Mesendoderm (in vitro differentiated cells): Measurements from ENCODE around the gene MYO16.

Experiments used
- DNase-seq: peaks from one replicate; pipeline ENCODE4 v3.0.0; 2013
- H2AK5ac ChIP-seq: 2 replicates; pipeline ENCODE4 v1.6.1; 2013; ENCODE audit warnings: low read length, inconsistent platforms
- H2BK120ac ChIP-seq: 2 replicates; pipeline ENCODE4 v1.6.1; 2013; ENCODE audit warnings: low read depth, mild to moderate bottlenecking, low read length, moderate library complexity, mixed read lengths
- H2BK15ac ChIP-seq: replicated peaks from 2 replicates; pipeline ENCODE4 v1.6.1; 2013; ENCODE audit warnings: low read depth, mild to moderate bottlenecking, moderate library complexity
- H2BK5ac ChIP-seq: 2 replicates; pipeline ENCODE4 v1.6.1; 2013; ENCODE audit warnings: low read length, inconsistent platforms
- H3K18ac ChIP-seq: 2 replicates; pipeline ENCODE4 v1.6.1; 2013; ENCODE audit warnings: mild to moderate bottlenecking, low read length, mixed read lengths
- H3K23ac ChIP-seq: one replicate; pipeline ENCODE4 v1.6.1; 2013; ENCODE audit warnings: low read length
- H3K27ac ChIP-seq: 2 replicates; pipeline ENCODE4 v1.5.1; 2013; ENCODE audit warnings: low read depth, mild to moderate bottlenecking, inconsistent platforms, low read length, moderate library complexity
- H3K27me3 ChIP-seq: 2 replicates; pipeline ENCODE4 v1.6.1; 2013; ENCODE audit warnings: low read length, control low read depth, mild to moderate bottlenecking, inconsistent platforms; ENCODE audit not compliant: insufficient read depth, poor library complexity
- H3K36me3 ChIP-seq: 2 replicates; pipeline ENCODE4 v1.6.1; 2013; ENCODE audit warnings: low read length, inconsistent platforms; ENCODE audit not compliant: control insufficient read depth, insufficient read depth
- H3K4ac ChIP-seq: one replicate; pipeline ENCODE4 v1.6.1; 2013; ENCODE audit warnings: low read depth, mild to moderate bottlenecking, low read length, moderate library complexity
- H3K4me1 ChIP-seq: 2 replicates; pipeline ENCODE4 v1.6.1; 2013; ENCODE audit warnings: low read depth, low read length, inconsistent platforms; ENCODE audit not compliant: control insufficient read depth
- H3K4me2 ChIP-seq: 2 replicates; pipeline ENCODE4 v1.6.1; 2013; ENCODE audit warnings: low read length
- H3K4me3 ChIP-seq: 2 replicates; pipeline ENCODE4 v1.5.1; 2013; ENCODE audit warnings: mild to moderate bottlenecking, low read length
- H3K56ac ChIP-seq: one replicate; pipeline ENCODE4 v1.6.1; 2013; ENCODE audit warnings: low read length
- H3K79me1 ChIP-seq: 2 replicates; pipeline ENCODE4 v1.6.1; 2013; ENCODE audit warnings: low read length, inconsistent platforms
- H3K79me2 ChIP-seq: 2 replicates; pipeline ENCODE4 v1.6.1; 2013; ENCODE audit warnings: mild to moderate bottlenecking, low read length; ENCODE audit not compliant: control insufficient read depth, insufficient read depth
- H3K9ac ChIP-seq: 2 replicates; pipeline ENCODE4 v1.6.1; 2013; ENCODE audit warnings: low read length, inconsistent platforms
- H4K5ac ChIP-seq: one replicate; pipeline ENCODE4 v1.6.1; 2013; ENCODE audit warnings: low read length
- H4K8ac ChIP-seq: one replicate; pipeline ENCODE4 v1.6.1; 2013; ENCODE audit warnings: low read depth, mild to moderate bottlenecking, control low read depth, low read length, moderate library complexity
- WGBS: extraction: QIAGEN DNeasy Blood & Tissue Kit; methylation state at CpG from one replicate; pipeline ENCODE4 v1.1.7; 2013; ENCODE audit warnings: low lambda C conversion rate, missing lambda C conversion rate; ENCODE audit not compliant: insufficient coverage; ENCODE audit errors: extremely low coverage; 5-methylcytosine and 5-hydroxymethylcytosine counted together

MYO16 gene

DNA sequence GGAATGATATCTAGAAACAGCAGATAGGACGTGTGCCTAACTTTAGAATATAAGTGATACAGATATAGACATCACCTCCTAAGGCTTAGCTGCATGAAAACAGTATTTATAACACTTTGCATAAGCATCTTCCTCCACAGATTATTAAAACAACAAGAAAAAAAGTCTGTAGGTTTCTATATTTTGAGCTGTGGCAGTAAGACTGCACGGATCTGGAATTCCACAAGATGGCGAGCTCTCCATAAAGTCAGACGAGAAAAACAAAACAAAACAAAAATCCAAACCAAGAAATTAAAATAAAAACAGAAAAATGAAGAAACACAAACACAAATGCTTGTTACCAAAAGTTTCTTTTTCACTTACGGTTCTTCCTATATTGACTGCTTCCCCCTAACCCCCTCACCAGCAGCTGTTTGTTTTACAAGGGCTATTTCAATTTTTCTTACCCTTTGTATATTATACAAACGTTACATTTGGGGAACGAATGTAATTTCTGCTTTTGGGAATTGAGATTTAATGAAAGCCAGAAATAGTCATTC lies 285.8 kb downstream of the MYO16 start:
- Histone ChIP-seq H3K4me3 (no peak overlapping the region), H3K56ac (no peak overlapping the region), H2BK5ac (no peak overlapping the region), H2BK15ac (no peak overlapping the region), H3K79me1 (no peaks in the 10 kb centered on the region), H3K79me2 (no peaks in the 10 kb centered on the region), H3K9ac (no peak overlapping the region), H3K4me2 (no peak overlapping the region), H3K23ac (no peak overlapping the region), H3K4me1 (no peaks in the 10 kb centered on the region), H2AK5ac (no peak overlapping the region), H4K5ac (no peak overlapping the region), H3K27ac (no peak overlapping the region), H3K27me3 (no peaks in the 10 kb centered on the region), H3K36me3 (no peaks in the 10 kb centered on the region), H2BK120ac (no peak overlapping the region), H3K18ac (no peak overlapping the region), H4K8ac (no peak overlapping the region), H3K4ac (no peak overlapping the region)
- peak; percentile 37 for DNase-seq
- no CpG with 5 or more reads among the region's 7 CpGs for WGBS

- H3K4me1 ChIP-seq: no peaks in the 10 kb centered on the region
- no peak overlapping the region for H2BK15ac ChIP-seq
- H3K27me3 ChIP-seq: no peaks in the 10 kb centered on the region
- no peak overlapping the region for H2BK5ac ChIP-seq
- H4K8ac ChIP-seq: no peak overlapping the region
- no peak overlapping the region for H3K9ac ChIP-seq
- no peak overlapping the region for H2BK120ac ChIP-seq
- H3K27ac ChIP-seq: no peak overlapping the region
- H3K4me3 ChIP-seq: no peak overlapping the region
- no peaks in the 10 kb centered on the region for H3K79me1 ChIP-seq
- peak; percentile 92 for DNase-seq
- WGBS: no CpG with 5 or more reads among the region's 9 CpGs
- no peak overlapping the region for H4K5ac ChIP-seq
- no peak overlapping the region for H3K4ac ChIP-seq
- H2AK5ac ChIP-seq: no peak overlapping the region
- H3K79me2 ChIP-seq: no peaks in the 10 kb centered on the region
- no peak overlapping the region for H3K18ac ChIP-seq
- peak overlapping the region; percentile 37 for H3K56ac ChIP-seq
- no peaks in the 10 kb centered on the region for H3K36me3 ChIP-seq
- H3K4me2 ChIP-seq: no peak overlapping the region
- H3K23ac ChIP-seq: no peak overlapping the region
These were observed 286.5 kb downstream of the MYO16 start for GRCh38 chr13:108915634-108916512.

GRCh38 chr13:108917581-108917980 lies 288.2 kb downstream of the MYO16 start:
- H3K4me3 ChIP-seq: no peak overlapping the region
- H2BK120ac ChIP-seq: no peak overlapping the region
- no peak overlapping the region for H3K4ac ChIP-seq
- H3K36me3 ChIP-seq: no peaks in the 10 kb centered on the region
- no peak overlapping the region for H2BK15ac ChIP-seq
- no peak overlapping the region for H3K56ac ChIP-seq
- H3K27me3 ChIP-seq: no peaks in the 10 kb centered on the region
- no peak overlapping the region for H3K27ac ChIP-seq
- H3K79me2 ChIP-seq: no peaks in the 10 kb centered on the region
- WGBS: no CpG with 5 or more reads among the region's 3 CpGs
- H3K23ac ChIP-seq: no peak overlapping the region
- H2AK5ac ChIP-seq: no peak overlapping the region
- no peak overlapping the region for H3K4me2 ChIP-seq
- no peak for DNase-seq
- no peak overlapping the region for H3K9ac ChIP-seq
- H2BK5ac ChIP-seq: no peak overlapping the region
- H3K79me1 ChIP-seq: no peaks in the 10 kb centered on the region
- H4K8ac ChIP-seq: no peak overlapping the region
- no peaks in the 10 kb centered on the region for H3K4me1 ChIP-seq
- no peak overlapping the region for H4K5ac ChIP-seq
- no peak overlapping the region for H3K18ac ChIP-seq

- no peak for DNase-seq
- Histone ChIP-seq H4K5ac (no peak overlapping the region), H3K4me3 (no peak overlapping the region), H3K27me3 (no peaks in the 10 kb centered on the region), H2AK5ac (no peak overlapping the region), H3K18ac (no peak overlapping the region), H2BK120ac (no peak overlapping the region), H3K23ac (no peak overlapping the region), H3K56ac (no peak overlapping the region), H3K9ac (no peak overlapping the region), H2BK15ac (no peak overlapping the region), H3K79me2 (no peaks in the 10 kb centered on the region), H4K8ac (no peak overlapping the region), H3K4ac (no peak overlapping the region), H3K27ac (no peak overlapping the region), H3K79me1 (no peaks in the 10 kb centered on the region), H3K4me2 (no peak overlapping the region), H2BK5ac (no peak overlapping the region), H3K36me3 (no peaks in the 10 kb centered on the region), H3K4me1 (no peaks in the 10 kb centered on the region)
- no CpG with 5 or more reads among the region's 11 CpGs for WGBS
These were observed 289.9 kb downstream of the MYO16 start for GRCh38 chr13:108919036-108919907.

DNA sequence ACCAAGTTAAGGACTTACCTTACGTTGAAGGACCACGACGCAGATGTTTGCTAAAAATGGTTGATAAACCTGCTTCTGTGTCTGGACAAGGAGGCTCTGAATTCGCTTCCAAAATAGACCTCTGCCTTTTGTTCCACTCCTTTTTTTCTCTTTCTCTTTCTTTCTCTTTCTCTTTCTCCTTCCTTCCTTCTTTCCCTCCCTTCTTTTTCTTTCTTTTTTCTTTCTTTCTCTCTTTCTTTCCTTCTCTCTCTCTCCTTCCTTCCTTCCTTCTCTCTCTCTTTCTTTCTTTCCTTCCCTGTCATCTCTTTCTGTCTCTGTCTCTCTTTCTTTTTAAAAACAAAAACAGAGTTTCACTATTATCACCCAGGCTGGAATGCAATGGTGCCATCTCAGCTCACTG lies 290.7 kb downstream of the MYO16 start:
- no peak overlapping the region for H3K4ac ChIP-seq
- no peaks in the 10 kb centered on the region for H3K36me3 ChIP-seq
- H4K5ac ChIP-seq: no peak overlapping the region
- H3K23ac ChIP-seq: no peak overlapping the region
- DNase-seq: no peak
- H3K79me2 ChIP-seq: no peaks in the 10 kb centered on the region
- no peak overlapping the region for H2BK15ac ChIP-seq
- no peak overlapping the region for H3K56ac ChIP-seq
- no peak overlapping the region for H3K18ac ChIP-seq
- no CpG with 5 or more reads among the region's 4 CpGs for WGBS
- H4K8ac ChIP-seq: no peak overlapping the region
- H2BK120ac ChIP-seq: no peak overlapping the region
- H2AK5ac ChIP-seq: no peak overlapping the region
- no peaks in the 10 kb centered on the region for H3K27me3 ChIP-seq
- H3K27ac ChIP-seq: no peak overlapping the region
- no peak overlapping the region for H3K4me3 ChIP-seq
- H2BK5ac ChIP-seq: no peak overlapping the region
- no peak overlapping the region for H3K9ac ChIP-seq
- H3K4me2 ChIP-seq: no peak overlapping the region
- H3K79me1 ChIP-seq: no peaks in the 10 kb centered on the region
- no peaks in the 10 kb centered on the region for H3K4me1 ChIP-seq
